ENCODE data around the gene PSMC5.
A peak's percentile ranks its signal among the peaks of the same experiment; 100 is the strongest.
"Not testable (repeated sequence)": the region's sequence is repeated elsewhere in the genome, so short reads cannot be mapped to it uniquely, and the experiment has no call there.

PSMC5 gene

DNA sequence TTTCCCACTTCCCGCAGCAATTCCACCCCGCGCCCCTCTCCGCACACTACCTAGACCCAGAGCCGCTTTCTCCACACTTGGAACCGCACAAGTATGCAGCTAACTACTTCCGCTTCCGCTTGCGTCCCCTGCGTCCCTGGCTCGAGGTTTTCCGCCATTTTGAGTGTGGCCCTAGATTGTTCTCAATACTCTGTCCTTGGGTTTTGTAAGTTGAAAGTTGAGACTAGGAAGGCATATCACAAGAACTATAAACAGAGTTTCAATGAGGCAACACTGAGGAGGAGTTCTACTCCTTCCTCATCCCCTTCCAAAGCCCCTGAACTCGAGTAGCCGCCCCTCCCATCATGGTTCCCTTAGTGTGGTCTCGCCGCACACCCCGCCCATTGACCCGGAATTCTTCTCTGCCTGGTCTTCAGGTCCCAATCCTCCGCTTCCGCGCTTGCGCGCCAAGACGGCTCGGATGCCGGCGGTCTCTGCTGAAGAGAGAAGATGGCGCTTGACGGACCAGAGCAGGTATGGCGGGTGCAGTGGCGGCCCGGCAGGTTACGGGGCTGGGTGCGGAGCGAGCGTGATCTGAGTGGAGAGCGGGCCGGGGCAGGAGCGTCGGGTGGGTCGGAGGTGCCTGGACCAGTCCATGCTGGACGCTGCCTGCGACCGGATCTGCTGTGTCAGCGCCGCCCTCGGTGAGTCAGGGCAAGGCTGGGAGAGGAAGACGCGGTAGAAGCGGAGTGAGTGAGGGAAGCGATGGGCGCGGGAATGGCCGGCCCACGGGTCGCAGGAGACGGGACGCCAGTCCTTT, at the start of gene PSMC5, which contains the start of gene FTSJ3:
Gene PSMC5 (plus strand): TSS at position 430 of the 799 bp plus-strand sequence. CDS start 60 bp downstream, at position 490.
Gene FTSJ3 (minus strand): TSS at position 662 of the 799 bp plus-strand sequence. CDS start 761 bp downstream, outside the sequence.
- H3K4me3 ChIP-seq (ENCODE audit: low read depth, low read length): peak within 1 kb of the TSS; percentile 98

DNA sequence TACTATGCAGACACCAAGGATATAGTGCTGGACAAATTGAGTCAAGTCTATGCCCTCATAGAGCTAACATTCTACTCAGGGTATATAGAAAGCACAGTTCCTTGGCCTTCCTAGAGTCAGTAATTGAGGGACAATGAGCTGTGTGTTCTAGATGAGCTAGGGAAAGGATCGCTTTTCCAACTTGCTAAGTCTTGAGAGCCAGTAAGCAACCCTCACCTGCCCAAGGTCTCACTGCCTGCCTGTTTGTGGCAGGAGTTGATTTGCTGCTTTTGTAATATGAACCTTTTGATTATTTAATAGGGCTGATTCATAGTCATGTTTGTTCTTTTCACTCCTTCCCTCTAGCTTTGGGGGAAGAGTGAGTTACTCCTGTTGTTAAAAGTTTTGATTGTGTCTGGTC, 46.7 kb upstream of the PSMC5 start:
- H3K4me3 ChIP-seq (ENCODE audit: low read depth, low read length): no peak overlapping the region

DNA sequence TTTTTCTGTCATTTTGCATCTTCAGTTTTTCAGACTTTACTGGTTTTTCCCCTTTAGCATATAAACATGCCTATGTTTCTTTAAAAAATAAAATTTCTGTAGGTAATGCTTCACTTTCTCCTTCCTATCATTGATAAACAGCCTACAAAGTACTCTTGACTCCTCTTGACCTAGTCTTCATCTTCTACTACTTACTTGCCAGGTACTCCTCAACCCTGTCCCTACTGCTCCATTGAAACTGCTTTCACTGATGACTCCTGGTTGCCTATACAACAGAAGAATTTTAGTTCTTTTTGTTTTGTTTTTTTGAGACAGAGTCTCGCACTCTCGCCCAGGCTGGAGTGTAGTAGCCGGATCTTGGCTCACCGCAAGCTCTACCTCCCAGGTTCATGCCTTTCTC, 46.3 kb upstream of the PSMC5 start:
- H3K4me3 ChIP-seq (ENCODE audit: low read depth, low read length): no peak overlapping the region

DNA sequence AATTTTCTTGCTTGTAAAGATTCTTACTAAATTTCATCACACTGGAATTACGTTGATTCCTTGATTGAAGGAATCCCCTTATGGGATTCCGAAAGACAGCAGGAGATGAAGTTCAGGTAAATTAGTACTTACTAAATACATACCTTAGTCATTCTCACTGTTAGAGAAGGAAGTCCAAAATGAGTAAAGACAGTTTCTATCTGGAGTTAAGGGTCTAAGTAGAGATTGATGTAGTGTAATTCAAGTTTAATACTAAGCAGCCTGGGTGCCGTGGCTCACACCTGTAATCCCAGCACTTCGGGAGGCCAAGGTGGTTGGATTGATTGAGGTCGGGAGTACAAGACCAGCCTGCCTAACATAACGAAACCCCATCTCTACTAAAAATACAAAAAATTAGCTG, 43.7 kb upstream of the PSMC5 start:
- no peak overlapping the region for H3K4me3 ChIP-seq (ENCODE audit: low read depth, low read length)

DNA sequence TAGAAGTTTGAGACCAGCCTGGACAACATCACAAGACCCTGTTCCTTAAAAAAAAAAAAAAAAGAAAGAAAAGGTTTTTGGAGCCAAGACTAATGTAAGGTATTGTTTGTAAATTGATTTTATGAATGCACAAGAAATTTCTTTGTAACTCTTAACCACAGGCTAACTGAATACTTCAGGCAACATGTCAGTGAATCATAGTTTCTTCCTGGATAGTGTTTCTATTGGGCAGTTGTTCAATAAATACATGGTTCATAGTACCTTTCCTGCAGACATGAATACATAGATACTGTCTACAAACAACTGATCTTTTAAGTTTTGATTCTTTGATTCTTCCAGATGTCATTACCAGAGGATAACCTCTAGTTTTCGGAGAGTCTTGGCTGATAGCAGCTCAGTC, 41.7 kb upstream of the PSMC5 start:
- no peak overlapping the region for H3K4me3 ChIP-seq (ENCODE audit: low read depth, low read length)

DNA sequence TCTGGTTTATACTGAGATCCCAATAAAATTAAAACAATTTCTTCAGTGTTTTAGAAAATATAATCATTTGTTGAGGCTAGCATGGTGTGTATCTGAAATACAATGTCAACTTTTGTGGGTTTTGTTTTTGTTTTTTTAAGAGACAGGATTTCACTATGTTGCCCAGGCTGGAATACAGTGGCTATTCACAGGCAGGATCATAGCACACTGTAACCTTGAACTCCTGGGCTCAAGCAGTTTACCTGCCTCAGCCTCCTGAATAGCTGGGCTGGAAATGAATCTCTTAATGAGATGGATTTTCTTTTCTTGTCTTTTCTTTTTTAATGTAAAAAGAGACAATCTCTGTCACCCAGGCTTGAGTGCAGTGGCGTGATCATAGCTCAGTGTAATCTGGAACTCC, 41.1 kb upstream of the PSMC5 start:
- no peak overlapping the region for H3K4me3 ChIP-seq (ENCODE audit: low read depth, low read length)

DNA sequence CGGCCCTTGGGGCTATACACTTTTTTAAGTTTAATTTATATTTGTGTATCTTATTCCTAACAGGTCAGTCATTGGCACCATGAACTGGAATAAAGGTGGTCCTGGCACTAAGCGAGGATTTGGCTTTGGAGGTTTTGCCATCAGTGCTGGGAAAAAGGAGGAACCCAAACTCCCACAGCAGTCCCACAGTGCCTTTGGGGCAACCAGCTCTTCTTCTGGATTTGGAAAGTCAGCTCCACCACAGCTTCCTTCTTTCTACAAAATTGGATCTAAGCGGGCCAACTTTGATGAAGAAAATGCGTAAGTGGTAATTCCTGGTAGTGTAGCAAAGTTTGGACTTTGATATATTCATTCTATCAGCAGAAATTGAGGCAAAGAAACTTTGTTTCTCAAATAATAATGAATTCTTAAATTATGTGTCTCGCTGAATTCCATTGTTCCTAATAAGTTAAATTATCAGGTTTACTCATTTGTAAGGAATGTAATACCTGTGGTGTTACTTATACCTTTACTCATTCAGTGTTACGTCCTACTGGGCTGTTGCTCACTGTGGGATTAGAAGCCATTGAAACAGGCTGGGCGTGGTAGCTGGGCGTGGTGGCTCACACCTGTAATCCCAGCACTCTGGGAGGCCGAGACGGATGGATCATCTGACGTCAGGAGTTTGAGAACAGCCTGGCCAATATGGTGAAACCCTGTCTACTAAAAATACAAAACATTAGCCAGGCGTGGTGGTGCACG, 40.1 kb upstream of the PSMC5 start:
- no peak overlapping the region for H3K4me3 ChIP-seq (ENCODE audit: low read depth, low read length)

DNA sequence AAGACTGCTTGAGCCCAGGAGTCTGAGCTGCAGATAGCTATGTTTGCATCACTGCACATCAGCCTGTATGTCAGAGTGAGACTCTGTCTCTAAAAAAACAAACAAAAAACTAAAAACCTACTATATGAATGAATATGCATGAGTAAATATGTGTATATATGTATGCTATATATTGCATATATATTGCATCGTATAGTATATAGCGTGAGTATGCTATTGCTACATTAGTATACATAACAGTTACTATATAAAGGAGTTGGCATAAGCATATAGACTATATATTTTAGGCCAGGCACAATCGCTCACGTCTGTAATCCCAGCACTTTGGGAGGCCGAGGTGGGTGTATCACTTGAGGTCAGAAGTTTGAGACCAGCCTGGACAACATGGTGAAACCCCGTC, 37.2 kb upstream of the PSMC5 start:
- H3K4me3 ChIP-seq (ENCODE audit: low read depth, low read length): no peak overlapping the region

DNA sequence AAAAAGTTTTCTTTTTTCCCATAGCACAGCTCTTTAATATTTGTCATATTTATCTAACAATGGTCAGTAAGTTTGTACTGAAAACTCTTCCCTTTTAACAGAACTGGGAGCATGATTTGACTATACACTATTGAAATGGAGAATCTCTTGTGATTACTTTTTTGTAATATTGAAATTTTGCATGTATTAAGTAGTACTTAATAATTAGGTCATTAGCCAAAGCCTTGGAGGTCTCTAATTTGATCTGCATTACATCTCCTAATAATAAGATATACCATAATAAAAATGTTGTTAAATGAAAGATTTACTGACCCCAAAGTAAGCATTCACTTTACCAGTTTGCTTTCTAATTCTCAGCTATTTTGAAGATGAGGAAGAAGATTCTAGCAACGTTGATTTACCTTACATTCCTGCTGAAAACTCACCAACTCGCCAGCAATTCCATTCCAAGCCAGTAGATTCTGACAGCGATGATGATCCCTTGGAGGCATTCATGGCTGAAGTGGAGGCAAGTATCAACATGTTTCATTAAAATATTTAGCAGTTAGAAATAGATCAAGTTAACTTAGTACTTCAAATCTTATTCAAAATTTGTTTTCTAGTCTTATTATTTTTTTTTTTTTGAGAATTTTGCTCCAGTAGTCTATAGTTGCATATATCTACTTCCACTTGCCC, 35.0 kb upstream of the PSMC5 start:
- H3K4me3 ChIP-seq (ENCODE audit: low read depth, low read length): no peak overlapping the region

DNA sequence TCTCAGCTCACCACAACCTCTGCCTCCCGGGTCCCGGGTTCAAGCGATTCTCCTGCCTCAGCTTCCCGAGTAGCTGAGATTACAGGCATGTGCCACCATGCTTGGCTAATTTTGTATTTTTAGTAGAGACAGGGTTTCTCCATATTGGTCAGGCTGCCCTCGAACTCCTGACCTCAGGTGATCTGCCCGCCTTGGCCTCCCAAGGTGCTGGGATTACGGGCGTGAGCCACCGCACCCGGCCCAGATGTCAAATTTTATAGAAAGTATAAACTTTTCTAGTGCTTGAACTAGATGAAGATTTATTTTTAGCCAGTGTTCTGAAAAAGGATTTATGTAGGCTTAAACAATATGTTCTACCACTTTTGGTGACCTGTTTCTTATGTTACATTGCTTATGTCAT, 30.9 kb upstream of the PSMC5 start:
- not testable (repeated sequence) for H3K4me3 ChIP-seq (ENCODE audit: low read depth, low read length)

DNA sequence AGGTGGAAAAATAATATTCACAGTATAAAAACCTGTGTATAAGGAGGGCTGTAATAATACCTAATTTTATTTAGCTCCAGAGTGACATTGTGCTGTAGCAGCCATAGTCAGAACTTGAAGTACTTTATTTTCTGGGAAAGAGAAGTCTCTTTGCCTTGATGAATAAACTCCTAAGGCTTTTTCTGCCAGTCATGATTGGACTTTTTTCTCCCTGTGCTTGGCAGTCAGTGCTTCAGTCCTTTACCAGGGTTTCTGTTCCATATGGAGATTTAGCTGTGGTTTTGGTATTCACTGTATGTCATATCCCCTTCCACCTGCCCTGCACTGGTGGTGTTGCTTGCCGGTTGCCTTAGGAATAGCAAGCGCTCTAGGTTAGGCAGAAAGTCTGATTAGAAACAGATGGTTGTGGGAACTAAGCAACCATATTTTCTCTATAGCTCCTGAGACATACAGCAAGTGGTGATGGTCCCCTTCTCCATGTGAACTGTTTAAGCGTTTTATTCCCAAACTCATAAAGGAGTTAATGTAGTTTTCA, 28.6 kb upstream of the PSMC5 start:
- H3K4me3 ChIP-seq (ENCODE audit: low read depth, low read length): no peak overlapping the region

DNA sequence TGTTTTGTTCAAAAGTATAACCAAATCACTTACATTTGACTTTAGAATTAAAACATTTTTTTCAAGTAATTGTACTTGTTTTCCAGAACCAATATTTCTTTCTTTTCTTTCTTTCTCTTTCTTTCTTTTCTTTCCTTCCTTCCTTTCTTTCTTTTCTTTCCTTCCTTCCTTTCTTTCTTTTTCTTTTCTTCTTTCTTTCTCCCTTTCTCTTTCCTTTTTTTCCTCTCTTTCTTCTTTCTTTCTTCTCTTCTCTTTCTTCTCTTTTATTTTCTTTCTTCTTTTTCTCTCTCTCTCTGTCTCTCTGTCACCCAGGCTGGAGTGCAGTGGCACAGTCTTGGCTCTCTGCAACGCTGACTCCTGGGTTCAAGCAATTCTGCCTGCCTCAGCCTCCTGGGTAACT, 26.4 kb upstream of the PSMC5 start:
- no peak overlapping the region for H3K4me3 ChIP-seq (ENCODE audit: low read depth, low read length)

DNA sequence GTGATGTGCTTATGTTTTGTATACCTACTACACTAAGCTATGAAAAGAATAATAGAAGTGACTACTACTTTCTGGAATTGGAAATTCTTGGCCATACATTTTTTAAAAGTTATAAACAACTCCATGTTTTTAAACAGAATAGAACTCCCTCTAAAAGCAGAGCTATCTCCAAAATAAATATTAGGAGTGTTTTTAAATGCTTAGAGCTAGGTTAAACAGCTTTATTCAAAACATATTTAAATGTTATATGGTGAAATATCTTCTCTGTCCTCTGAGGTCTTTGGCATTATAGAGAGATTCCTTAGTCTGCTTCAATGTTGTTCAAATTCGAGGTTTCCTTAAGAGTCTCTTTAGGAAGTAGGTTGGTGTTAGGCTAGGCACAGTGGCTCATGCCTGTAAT, 22.9 kb upstream of the PSMC5 start:
- H3K4me3 ChIP-seq (ENCODE audit: low read depth, low read length): no peak overlapping the region

DNA sequence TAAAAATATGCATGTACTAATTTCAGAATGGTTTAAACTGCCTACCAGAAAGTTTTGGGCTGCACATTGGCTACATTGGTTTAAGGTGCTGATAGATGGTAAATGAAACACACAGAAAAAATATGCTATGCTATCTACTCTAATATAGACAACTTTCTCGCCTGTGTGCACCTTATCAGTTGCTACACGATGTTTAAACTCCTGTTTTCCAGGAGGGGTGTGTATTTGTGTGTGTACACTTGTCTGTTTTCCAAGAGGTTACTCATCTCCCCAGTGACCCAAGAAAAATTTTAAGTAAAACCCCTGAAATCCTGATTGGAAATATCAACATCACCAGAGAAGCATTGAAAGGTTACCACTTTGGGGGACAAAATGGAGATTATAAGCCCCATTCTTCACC, 21.6 kb upstream of the PSMC5 start:
- H3K4me3 ChIP-seq (ENCODE audit: low read depth, low read length): no peak overlapping the region

DNA sequence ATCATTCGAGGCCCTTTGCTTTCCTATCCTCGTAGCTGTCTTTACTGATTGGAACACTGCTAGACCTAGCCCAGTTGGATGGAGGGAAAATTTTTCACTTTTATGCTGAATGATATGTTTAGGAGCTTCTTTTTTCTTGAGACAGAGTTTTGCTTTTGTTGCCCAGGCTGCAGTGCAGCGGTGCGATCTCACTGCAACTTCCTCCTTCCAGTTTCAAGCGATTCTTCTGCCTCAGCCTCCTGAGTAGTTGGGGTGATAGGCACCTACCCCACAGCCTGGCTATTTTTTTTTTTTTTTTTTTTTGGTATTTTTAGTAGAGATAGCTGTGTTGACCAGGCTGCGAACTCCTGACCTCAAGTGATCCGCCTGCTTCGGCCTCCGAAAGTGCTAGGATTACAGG, 17.3 kb upstream of the PSMC5 start:
- H3K4me3 ChIP-seq (ENCODE audit: low read depth, low read length): no peak overlapping the region

DNA sequence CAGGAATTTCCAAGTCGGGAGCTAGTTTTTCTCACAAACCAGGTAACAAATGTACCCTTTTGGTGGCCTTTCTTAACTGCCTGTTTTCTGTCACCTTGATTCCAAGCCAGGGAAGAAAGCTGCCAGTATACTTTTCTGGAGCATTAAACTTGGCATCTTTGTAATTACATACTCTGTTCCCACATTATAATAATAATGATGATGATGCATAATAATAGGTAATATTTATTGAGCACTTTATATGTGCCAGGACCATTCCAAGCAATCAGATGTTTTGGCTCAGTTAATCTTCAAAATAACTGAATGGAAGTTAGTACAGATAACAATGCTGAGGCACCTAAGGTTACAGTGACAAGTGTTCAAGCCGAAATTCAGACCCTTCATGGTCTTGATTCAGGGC, 11.1 kb upstream of the PSMC5 start:
- no peak overlapping the region for H3K4me3 ChIP-seq (ENCODE audit: low read depth, low read length)

DNA sequence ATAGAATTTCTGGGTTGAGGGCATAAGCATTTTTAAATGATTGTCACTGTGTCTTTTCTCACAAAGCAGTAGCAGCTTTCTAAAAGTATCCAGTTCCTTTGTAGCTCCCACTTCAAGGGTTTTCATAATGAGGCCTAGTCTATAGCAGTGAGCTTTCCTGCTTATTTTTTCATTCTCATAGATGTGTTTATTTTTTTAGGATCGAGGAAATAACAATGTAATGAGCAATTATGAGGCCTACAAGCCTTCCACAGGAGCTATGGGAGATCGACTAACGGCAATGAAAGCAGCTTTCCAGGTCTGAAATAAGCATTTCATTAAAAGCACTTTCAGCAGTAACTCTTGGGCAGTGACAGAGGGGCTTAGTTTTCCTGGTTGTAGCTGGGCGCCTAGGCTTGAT, 10.6 kb upstream of the PSMC5 start:
- no peak overlapping the region for H3K4me3 ChIP-seq (ENCODE audit: low read depth, low read length)

DNA sequence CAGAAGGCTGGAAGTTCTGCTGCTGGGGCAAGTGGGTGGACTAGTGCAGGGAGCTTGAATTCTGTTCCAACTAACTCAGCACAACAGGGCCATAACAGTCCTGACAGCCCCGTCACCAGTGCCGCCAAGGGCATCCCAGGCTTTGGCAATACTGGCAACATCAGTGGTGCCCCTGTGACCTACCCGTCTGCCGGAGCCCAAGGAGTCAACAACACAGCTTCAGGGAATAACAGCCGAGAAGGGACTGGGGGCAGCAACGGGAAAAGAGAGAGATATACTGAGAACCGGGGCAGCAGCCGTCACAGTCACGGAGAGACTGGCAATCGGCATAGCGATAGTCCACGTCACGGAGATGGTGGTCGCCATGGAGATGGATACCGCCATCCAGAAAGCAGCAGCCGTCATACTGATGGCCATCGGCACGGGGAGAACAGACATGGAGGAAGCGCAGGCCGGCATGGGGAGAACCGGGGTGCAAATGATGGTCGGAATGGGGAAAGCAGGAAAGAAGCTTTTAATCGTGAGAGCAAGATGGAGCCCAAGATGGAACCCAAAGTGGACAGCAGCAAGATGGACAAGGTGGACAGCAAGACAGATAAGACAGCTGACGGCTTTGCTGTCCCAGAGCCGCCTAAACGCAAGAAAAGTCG, 9.4 kb upstream of the PSMC5 start:
- no peak overlapping the region for H3K4me3 ChIP-seq (ENCODE audit: low read depth, low read length)

DNA sequence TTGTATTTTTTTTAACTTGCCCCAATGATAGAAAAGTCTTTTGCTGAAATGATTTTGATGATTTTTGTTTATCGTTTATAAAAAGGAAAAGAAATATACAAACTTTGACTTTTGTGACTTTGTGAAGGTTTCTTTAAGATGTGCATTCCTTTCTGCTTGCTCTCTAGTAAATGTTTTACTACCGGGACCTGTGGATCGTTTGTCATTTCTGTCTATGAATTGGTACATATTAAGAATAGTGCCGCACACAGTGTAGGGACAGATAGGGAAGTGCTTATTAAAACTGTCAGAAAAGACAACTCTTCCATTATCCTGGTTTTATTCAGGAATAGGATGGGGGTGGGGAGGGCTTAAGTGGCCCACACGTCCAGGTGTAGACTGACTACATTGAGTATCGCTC, 8.1 kb upstream of the PSMC5 start:
- H3K4me3 ChIP-seq (ENCODE audit: low read depth, low read length): no peak overlapping the region

DNA sequence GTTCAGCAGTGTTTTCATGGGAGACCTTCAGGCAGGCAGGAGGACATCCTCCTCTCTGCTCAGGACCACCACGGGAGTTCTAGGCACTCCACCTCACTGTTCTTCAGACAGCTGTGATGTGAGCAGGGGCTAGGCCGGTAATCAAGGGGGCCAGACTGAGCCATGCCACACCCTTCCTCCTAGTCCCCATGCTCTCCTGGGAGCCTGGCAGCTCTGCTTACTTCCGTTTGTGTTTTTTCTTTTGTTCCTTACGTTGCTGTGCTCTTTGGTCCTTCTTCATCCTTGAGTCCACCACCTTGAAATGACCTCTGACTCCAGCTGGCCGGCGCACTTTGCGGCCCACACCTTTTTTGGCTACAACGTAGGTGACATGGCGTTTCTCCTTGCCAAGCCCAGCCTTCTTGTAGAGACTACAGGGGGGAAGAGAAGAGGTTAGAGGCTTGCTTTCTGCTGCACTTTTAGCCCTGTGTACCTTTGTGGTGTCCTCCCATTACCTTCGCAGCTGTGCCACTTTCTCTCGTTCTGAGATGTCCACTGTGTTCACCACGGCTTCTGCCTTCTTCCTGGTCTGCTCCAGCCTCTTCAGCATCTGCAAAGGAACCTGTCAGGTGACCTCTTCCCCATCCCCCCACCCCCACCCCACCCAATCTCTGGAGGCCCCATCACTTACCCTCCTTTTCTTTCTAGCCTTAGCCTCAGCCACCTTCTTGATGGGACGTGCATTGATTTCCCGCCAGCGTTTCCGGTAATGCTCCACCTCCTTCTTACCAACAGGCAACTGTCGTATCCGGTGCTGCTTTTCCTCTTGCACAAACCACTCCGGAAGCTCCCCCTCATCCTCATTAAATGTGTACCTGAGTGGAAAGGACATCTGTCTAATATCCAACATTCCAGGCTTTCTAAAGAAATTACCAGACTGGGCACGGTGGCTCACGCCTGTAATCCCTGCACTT, 7.4 kb upstream of the PSMC5 start:
- H3K4me3 ChIP-seq (ENCODE audit: low read depth, low read length): no peak overlapping the region
